Hematopoietic multipotent progenitor cell (in vitro differentiated cells): ENCODE measurements around the gene CD151. TPM values are rescaled to one million over a fixed set of nuclear protein-coding genes. Genes with fewer than 3 reads are reported as not detected.

Experiments
- DNase-seq, 3 donors: peaks; one replicate each; pipeline ENCODE4 v3.0.0-alpha.2; 2011 to 2015; ENCODE audit warnings: low read depth in 2 of 3, low spot score in 2 of 3
- total RNA-seq: library from RNA; depleted of rRNA; stranded (reverse); fragments of >200 nt; gene quantifications from one replicate; pipeline ENCODE4 v1.2.3, GENCODE V29; 2012

The CD151 gene
- total RNA-seq, 1 donor = 145 TPM

DNA sequence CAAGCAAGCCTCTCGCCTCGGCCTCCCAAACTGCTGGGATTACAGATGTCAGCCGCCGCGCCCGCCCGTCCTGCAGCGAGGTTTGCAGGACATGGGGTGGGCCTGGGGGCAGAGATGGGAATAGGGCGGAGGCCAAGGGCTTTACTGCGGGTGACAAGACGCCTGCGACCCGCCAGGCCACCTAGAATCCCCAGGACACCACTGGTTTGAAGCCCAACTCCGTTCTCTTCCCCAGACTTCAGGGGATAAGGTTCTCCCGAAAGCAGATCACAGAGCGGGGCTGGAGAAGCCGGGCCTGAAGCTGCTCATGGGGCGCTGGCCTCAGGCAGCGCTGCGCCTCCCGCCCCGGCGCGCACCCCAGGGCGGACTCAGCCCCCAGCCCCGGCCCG lies 9.2 kb downstream of the CD151 start:
- no peak for DNase-seq

DNA sequence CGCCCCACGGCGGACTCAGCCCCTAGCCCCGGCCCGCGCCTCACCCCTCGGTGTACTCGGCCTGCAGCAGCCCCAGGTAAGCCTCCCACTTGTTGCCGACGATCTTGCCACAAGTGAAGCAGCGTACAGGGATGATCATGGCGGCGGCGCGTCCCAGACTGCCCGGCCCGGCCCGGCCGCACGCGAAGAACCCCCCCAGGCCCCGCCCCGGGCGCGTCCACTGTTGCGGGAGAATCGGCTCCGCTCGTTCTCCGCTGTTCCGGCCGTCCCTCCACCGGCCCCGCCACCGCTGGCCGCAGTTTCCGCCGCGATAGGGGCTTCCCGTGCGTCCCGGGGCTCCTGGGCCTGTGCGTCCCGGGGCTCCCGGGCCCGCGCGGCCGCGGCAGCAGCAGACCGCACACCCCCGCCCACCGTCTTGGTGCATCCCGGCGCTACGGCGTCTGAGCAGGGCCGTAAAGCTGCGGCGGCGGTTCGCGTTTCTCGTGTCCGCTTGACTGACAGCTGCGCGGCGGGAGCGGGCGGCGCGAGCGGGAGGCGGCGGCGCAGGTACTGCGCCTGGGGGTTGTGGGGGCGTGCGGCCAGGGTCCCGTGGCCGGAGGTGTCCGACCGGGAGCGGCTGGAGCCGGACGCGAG lies 9.7 kb downstream of the CD151 start, which contains the start of the genes POLR2L and TSPAN4:
Gene POLR2L, minus strand, starts transcription at position 160 of the 633 bp plus-strand sequence. Its CDS starts 21 bp downstream, at position 139.
Gene TSPAN4, plus strand, starts transcription at position 483 of the 633 bp plus-strand sequence. CDS start 7,453 bp downstream, outside the sequence.
- DNase-seq = peak; percentile 86 to 87 (median 86)

DNA sequence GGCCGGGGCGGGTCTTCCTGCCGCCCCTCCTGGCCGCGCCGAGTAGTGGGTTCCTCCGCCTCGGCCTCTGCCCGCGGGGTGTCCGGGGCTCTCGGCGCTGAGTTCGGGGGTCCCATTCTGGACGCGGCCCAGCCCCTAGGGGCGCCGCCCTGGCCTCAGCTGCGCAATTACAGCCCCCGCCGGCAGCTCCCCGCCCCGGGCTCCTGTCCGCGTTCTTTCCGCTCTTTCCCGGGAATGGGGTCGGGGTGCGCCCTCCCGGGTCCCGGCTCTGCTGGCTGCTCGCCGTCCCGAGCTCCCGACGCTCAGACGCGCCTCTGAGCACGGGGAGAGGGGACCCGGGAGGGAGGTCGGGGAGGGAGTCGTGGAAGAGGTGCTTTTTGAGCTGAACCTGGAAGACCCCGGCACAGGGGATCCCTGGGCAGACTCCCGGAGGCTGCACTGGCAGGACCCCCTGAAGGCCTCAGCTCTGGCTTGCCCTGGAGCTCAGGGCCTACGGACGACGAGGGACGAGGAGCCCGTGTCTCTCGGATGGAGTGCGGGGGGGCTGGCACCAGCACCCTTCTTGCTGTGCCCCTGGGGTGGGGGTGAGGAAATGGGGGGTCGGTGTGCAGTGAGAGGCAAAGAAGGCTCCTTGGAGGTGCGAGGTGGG lies 10.5 kb downstream of the CD151 start:
- DNase-seq = no peak

DNA sequence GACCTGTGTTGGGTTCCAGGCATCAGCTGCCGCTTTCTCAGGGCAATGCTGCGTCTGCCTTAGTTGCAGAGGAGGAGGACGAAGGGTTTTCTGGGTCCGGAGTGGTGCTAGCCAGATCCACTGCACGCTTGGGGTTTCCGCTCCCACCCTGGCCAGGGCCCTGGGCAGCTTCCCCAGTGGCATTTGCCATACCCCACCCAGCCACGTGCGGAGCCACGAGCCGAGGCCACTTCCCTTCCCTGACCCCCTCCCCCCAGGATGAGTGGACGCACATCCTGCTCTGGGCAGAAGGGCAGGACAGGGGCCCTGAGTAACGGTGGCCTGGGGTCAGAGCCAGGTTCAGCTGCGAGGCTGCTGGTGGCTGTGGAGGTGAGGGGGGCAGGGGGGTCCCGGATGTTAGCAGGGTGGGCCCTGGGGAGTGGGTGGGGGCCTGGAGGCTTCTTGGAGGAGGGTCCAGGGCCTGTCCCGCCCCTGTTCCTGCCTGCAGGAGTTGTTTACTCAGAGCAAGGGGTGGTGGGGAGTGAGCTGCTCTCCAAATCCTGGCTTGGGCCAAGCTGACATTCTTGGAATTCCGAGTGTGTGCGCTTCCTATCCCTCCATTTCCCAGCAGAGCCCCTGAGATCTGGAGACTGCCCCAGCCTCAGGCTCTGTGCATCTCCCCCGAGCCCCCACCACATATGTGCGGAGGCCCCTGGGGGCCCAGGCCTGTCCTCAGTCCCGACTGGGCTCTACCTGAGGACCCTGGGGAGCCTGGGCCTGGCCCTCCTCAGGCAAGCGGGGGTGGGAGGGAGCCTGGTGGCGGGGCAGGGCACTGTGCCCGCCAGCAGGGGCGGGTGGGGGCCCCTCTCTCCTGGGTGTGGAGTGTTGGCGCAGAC lies 11.3 kb downstream of the CD151 start:
- peak in 2 of 3 donors; percentile 29 to 45 for DNase-seq

DNA sequence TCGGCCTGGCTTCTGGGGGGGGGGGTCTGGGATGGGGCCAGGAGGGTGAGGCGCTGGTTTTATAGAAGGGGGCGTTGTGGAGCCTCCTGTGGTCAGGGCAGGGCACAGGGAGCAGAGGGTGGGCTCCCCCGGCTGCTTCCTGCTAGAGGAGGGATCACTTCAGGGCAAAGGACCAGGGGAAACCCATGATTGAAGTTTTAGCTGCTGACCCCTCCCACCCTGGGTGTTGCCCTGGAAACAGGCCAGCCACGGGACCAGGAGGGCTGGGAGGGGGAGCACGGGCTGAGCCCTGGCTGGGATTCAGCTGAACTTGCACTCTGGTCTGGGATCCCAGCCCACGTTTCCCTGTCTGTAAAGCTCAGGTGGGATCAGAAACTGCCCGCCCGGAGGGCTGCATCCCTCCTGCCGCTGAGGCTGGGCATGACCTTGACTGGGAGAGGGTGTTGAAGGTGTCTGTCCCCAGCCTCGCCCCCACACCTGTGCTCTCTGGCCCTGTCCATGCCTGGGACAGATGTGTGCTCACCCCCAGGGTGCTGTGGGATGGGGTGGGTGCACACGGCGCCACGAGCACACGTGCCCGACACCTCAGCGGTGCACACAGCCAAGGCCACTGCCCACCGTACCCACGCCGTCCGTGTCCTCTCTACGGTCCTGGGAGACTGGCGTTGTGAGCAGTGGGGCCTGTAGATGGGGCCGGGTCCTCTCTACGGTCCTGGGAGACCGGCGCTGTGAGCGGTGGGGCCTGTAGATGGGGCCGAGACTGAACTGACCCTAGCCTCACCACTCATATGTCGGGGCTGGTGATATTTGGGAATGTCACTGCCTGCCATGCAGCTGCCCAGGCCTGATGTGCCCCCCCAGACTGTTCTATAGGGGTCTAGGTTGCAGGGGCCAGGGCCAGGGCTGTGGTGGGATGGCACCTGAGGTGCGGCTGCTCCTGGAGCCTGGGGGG lies 12.2 kb downstream of the CD151 start:
- peak in 2 of 3 donors; percentile 94 to 95 for DNase-seq

DNA sequence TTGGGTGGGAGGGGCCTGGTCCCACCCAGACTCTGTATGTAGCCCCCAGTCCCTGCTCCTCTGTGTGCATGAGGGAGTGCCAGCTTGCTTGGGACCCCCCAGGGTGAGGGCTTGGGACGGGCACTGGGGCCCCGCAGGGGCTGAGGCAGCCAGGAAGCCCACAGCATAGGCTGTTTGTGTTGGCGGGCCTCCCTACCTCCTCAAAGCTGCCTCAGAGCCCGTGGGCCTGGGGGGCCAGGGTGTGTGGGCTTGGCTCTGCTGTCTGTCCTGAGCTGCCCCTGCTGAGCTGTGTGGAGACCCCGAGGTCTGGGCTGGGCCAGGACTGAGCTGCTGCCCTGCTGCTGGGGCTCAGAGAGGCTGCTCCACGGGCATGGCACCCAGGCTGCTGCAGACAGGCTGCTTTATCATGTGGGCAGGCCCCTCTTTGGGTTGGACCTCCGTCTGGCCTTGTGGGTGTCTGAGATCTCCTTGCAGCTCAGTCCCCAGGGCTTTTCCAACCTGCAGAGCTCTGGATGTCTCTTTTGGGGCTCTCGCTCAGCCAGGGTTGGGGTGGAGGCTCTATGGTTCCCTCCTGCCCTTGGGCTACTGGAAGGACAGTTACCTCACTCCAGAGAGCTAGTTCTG lies 13.2 kb downstream of the CD151 start:
- no peak for DNase-seq

DNA sequence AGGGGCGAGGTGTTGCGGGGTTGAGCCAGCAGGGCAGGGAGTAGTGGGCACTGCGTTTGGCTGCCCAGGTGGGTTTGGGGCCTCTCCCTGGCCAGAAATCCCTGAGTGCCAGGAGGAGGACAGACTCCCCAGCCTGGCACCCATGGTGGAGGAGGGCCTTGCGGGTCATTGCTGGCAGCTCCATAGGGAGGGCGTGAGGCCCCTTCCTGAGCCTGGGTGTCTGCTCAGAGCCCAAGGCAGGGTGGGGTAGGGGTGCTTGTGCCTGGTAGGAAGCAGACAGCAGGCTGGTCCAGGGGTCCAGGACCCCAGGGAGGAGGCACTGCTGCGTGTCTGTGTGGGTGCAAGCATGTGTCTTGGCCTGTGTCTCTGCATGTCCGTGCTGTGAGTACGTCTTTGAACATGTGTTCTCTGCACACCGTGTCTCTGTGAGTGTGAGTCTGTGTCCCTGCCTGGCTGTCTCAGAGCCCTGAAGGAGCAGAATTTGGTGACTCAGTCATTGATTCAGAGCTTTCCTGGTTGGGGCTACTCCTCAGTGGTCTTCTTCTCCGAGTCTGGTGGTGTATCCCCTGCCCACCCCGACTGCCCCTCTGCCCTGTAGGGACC lies 13.8 kb downstream of the CD151 start:
- DNase-seq = no peak

DNA sequence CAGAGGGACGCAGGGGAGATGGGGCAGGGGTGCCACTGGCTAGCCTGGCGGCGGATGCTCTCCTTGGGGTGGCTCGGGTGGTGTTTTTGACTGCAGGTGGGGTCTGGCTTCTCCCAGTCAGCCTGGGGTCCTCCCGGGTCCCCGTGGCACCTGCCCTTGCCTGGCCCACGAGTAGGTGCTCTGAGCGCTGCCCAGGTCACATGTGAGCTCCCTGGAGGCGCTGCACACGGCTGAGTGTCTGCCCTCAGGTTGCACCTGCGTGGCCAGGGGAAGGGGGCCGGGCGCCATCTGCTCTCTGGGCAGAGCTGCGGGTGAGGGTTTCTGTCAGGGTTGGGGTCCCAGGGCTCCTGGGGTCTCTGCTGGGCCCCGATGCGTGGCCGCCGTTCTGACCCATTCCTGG lies 15.1 kb downstream of the CD151 start:
- DNase-seq = no peak

DNA sequence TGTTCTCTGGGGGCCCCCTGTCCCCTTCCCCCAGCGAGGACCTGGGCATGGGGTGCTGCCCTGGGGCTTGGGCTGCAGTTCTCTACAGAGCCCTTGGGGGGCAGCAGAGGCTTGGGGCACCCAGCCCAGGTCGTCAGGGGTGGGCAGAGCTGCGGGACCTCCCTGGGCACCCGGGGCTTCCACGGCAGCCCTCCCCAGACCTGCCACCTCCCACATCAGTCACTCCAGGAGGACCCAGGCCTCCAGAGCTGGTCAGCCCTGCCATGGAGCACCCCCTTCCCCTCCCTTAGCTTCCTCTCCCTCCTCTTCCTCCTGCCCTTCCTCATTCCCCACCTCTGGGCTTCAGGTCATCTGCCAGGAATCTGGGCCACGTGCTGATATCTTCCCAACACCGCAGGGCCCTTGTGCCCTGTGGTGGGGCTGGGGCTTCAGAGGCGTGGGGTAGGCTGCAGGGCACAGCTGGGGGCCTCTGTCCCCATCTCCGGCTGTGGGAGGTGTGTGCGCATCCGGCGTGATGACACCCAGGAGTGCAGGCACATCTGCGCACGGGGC lies 15.7 kb downstream of the CD151 start:
- peak in 1 of 3 donors; percentile 66 for DNase-seq

DNA sequence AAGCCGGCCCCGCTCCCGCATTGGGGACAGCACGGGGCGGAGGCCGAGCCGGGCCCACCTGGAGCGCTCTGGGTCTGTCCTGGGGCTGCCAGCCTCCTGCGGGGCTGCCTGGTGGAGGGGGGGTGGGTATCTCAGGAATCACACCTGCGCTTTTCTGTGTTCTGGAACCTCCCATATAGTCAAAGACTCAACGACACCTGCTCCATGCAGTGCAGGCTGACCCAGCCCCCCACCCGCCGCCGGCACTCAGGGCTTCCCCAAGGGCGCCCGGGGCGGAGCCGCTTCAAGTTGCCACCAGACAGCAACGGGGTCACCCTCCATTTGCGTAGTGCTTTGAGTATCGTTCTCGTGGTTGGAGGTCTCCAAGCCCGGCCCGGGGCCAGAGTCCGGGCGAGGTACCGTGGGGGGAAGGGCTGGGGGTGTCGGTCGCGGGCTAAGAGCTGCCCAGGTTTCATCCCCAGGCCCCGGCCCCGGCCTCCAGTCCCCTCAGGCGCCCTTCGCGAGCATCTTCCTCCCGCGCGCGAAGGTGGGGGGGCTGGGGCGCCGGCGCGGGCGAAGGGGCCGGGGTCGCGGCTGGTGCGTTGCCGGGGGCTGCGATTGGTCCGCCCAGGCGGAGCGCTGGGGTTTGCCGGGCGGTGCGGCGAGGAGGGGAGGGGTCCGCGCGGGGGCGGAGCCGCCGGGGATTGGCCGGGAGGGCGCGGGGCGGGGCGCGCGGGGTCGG lies 16.5 kb downstream of the CD151 start:
- DNase-seq = peak in 1 of 3 donors; percentile 32

DNA sequence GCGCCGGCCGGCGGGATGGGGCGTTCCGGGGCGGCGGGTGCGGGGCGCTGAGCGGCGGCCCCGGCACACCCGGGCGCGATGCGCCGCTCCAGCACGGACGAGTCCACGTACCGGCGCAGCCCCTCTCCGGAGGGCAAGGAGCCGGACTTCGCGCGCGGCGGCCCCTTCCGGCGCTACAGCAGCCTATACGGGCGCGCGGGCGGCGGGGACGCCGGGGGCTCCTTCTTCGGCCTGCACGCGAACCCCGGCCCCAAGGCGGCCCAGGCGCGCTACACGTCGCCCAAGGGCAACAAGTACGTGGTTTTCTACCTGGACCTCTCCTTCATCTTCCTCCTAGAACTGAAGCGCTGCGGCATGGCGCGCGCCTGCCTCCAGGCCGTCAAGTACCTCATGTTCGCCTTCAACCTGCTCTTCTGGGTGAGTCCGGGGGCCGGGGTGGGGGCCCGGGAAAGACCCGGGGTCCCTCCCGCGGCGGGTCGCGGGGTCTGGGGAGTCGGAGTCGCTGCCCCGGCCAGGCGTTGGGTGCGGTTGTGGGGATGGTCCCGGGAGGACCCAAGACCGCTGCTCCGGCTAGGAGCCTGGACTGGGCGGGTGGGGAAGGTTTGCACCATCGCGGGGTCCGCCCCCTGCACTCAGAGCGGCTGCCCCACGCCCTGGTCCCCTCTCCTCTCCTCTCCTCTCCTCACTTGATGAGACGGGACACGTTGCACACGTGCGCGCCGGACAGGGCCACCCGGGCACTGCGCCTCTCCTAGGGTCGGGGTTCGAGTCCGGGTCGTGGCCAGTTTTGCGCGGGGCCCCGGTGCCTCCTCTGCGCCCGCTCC lies 17.4 kb downstream of the CD151 start:
- no peak for DNase-seq

DNA sequence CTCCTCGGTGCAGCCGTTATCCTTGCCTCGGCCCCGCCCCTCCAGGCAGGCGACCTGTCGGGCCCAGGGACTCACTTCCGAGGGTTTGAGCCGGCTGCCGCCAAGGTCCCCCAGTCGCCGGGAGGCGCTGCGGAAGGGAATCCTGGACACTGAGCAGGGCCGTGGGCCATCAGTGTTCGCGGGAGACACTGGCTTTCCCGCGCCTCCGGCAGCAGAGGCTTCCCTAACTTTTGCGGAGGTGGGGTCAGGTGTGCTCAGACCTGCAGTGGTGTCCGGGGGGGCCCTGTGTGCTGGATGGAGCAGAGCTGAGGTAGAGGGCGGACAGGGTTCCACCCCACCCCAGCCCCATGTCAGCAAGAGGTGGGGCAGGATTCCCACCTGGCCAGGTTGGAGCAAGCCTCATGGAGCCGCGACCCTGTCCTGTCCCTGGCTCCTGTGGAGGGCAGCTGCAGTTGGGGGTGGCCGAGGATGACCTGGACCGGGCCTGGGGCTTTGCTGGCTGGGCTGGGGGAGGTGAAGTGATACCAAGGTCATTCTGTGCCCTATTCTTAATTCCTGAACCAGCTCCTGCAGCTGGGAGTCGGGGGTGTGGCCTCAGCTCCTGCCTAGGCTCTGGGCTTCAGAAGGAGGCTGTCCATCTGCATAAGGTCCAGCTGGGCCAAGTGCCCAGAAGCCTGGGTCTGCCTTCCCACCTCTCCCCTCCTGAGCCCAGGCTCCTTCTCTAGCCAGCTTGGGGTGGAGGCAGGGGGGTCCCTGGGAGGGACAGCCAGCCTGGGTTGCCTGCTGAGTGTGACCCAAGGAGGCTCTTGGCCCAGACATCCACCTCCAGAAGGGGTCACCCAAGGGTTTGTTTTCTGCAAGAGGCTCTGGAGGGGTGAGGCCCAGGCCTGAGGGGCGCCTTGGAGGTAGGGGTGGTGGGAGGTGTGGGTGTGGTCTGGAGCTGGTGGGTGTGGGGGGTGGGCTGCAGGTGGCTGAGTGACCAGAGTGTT lies 18.3 kb downstream of the CD151 start:
- DNase-seq = peak in 1 of 3 donors; percentile 57

DNA sequence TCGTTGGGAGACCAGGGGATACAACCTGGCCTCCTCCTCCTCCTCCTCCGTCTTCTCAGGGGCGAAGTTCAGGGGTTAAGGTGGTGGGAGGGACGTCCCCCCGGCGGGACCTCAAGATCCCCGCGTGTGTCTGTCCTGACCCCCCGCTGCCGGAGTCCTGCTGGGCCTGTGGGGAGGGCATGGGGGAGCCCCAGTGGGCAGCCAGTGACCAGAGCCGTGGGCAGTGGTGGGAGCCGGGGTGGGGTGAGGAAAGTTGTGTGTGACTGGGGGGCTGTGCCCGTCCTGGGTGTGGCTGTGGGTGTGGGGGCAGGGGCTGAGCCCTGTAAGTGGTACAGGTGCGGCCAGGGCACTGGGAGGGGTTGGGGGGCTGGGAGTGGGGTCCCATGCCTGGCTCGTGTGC lies 20.0 kb downstream of the CD151 start:
- no peak for DNase-seq

DNA sequence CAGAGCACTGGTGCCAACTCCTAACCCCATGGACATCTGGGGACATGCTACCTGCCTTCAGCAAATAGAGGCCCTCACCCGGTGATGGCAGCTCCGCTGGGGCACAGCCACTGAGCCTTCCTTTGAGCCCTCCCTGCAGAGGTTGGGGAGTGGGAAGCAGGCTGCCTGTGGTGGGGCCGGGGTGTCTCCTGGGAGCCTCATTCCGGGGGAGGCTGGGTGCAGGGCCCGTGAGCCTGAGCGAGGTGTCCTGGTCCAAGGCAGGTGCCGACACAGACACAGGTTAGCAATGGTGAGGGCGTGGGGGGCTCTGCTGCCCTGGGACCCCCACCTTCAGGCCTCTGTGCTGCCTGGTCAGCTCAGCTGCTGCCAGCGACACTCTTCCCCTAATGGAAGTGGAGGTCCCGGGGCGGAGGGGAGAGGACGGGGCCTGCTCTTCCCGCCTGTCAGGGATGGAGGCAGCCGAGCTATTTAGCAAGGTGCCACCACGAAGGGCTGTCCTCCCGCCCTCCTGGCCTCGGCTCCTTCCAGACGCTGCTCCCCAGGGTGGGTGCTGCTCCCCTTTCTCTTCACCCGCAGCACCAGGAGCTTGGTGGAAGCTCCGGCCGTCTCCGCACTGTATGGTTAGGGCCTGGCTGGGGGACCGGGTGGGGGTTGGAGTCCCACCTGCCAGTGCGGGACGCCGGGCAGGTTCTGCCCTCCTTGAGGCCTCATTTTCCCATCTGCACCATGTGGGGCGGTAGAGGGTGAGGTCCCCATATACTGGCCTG lies 21.1 kb downstream of the CD151 start:
- DNase-seq = no peak

DNA sequence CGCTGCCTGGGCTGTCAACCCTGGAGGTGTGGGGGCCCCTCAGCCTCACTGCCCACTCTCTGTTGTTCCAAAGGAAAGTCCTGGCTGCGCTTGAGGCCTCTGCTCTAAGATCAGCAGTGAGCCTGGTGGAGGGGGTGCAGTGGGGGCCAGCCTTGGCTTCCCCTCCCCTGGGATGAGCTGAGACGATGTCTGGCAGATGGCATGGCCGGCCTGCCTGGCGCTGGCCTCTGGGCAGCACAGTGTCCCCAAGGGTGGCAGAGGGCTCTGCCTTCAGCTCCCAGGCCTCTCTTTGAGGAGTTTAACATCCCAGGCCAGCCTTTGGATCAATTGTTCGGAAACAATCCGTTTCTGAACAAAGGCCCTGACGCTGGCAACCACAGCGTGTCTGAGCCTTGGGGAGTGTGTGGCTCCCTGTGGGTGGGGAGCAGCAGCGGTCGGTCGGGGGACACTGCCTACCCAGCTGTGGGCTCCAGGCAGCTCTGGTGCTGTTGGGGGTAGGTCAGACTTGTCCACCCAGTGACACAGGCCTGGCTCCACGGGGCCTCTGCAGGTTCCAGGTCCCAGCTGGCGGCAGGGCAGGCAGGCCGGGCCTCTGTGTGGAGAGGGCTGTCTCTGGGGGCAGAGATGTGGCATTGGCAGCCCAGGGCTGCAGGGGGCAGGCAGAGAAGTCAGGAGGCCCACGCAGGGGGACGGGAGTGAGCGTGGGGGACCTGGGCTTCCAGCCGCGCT lies 22.0 kb downstream of the CD151 start:
- DNase-seq = no peak
